Measurements from ENCODE around the gene ZMYND11. TPM values are rescaled to one million over a fixed set of nuclear protein-coding genes. Genes with fewer than 3 reads are reported as not detected.

Gene ZMYND11
- polyA plus RNA-seq, 1 donor (not counting 4 experiments of a cell fraction or from before 2014, with no cell fraction given) = 36.1 TPM

- Histone ChIP-seq H3K36me3 (ENCODE audit: control insufficient read depth in 2 of 2, extremely low read depth in 1 of 2, insufficient read depth in 2 of 2, low read length in 2 of 2) (peaks cover 0 to 2% of the 10 kb centered on the region in 2 experiments), H3K9me1 (ENCODE audit: control insufficient read depth, extremely low read depth, insufficient read depth, low read length) (no peaks in the 10 kb centered on the region), H2AFZ (ENCODE audit: control insufficient read depth, low read length) (no peak overlapping the region), H4K20me1 (ENCODE audit: control insufficient read depth, extremely low read depth, insufficient read depth, low read length) (no peaks in the 10 kb centered on the region), H3K4me2 (ENCODE audit: control insufficient read depth, extremely low read depth, insufficient read depth, low read depth, low read length) (no peak overlapping the region), H3K9me3 (ENCODE audit: control insufficient read depth, low read depth, low read length) (no peaks in the 10 kb centered on the region), H3K79me2 (ENCODE audit: control insufficient read depth, insufficient read depth, low read length) (peaks cover 2% of the 10 kb centered on the region), H3K4me3 (ENCODE audit: control insufficient read depth in 2 of 3, extremely low read depth in 1 of 3, insufficient read depth in 2 of 3, low read depth in 1 of 3, low read length in 3 of 3) (no peak overlapping the region), H3K27ac (ENCODE audit: control insufficient read depth, insufficient read depth, low read length) (no peak overlapping the region), H3K9ac (ENCODE audit: control insufficient read depth, extremely low read depth, insufficient read depth, low read length) (no peak overlapping the region), H3K4me1 (ENCODE audit: control insufficient read depth, extremely low read depth, insufficient read depth, low read length) (no peaks in the 10 kb centered on the region), H3K27me3 (ENCODE audit: control insufficient read depth, extremely low read depth, insufficient read depth, low read length) (no peaks in the 10 kb centered on the region)
- dilution Hi-C loops (cut with MboI; ENCODE audit: extremely low pct_ligation_motif_present, low sequenced_read_pairs) = no loop called here
- TF ChIP-seq EZH2 (IDR thresholded peaks at IDR 0.05; ENCODE audit: low read length) (no peak), CTCF (optimal IDR thresholded peaks at IDR 0.05 in 1 of 3, IDR thresholded peaks at IDR 0.05 in 1 of 3, conservative IDR thresholded peaks at IDR 0.05 in 1 of 3; ENCODE audit: extremely low read depth in 1 of 3, insufficient read depth in 2 of 3, low read length in 3 of 3) (no peak)
- FAIRE-seq = no peak
- DNase-seq (ENCODE audit: low read depth, low spot score) = no peak
These were observed 66.1 kb downstream of the ZMYND11 start for GRCh38 chr10:201328-201771.

- no peaks in the 10 kb centered on the region for H3K4me1 ChIP-seq (ENCODE audit: control insufficient read depth, extremely low read depth, insufficient read depth, low read length)
- H3K4me3 ChIP-seq (ENCODE audit: control insufficient read depth in 2 of 3, extremely low read depth in 1 of 3, insufficient read depth in 2 of 3, low read depth in 1 of 3, low read length in 3 of 3) = no peak overlapping the region
- no peaks in the 10 kb centered on the region for H3K36me3 ChIP-seq (ENCODE audit: control insufficient read depth in 2 of 2, extremely low read depth in 1 of 2, insufficient read depth in 2 of 2, low read length in 2 of 2)
- no peaks in the 10 kb centered on the region for H3K27me3 ChIP-seq (ENCODE audit: control insufficient read depth, extremely low read depth, insufficient read depth, low read length)
- no peak overlapping the region for H3K4me2 ChIP-seq (ENCODE audit: control insufficient read depth, extremely low read depth, insufficient read depth, low read depth, low read length)
- dilution Hi-C loops (cut with MboI; ENCODE audit: extremely low pct_ligation_motif_present, low sequenced_read_pairs) = no loop called here
- H2AFZ ChIP-seq (ENCODE audit: control insufficient read depth, low read length) = no peak overlapping the region
- peaks cover 2% of the 10 kb centered on the region for H3K79me2 ChIP-seq (ENCODE audit: control insufficient read depth, insufficient read depth, low read length)
- H3K27ac ChIP-seq (ENCODE audit: control insufficient read depth, insufficient read depth, low read length) = no peak overlapping the region
- FAIRE-seq (no peak), DNase-seq (ENCODE audit: low read depth, low spot score) (no peak)
- no peak overlapping the region for H3K9ac ChIP-seq (ENCODE audit: control insufficient read depth, extremely low read depth, insufficient read depth, low read length)
- no peaks in the 10 kb centered on the region for H4K20me1 ChIP-seq (ENCODE audit: control insufficient read depth, extremely low read depth, insufficient read depth, low read length)
- no peaks in the 10 kb centered on the region for H3K9me1 ChIP-seq (ENCODE audit: control insufficient read depth, extremely low read depth, insufficient read depth, low read length)
- TF ChIP-seq CTCF (optimal IDR thresholded peaks at IDR 0.05 in 1 of 3, IDR thresholded peaks at IDR 0.05 in 1 of 3, conservative IDR thresholded peaks at IDR 0.05 in 1 of 3; ENCODE audit: extremely low read depth in 1 of 3, insufficient read depth in 2 of 3, low read length in 3 of 3) (no peak), EZH2 (IDR thresholded peaks at IDR 0.05; ENCODE audit: low read length) (no peak)
- H3K9me3 ChIP-seq (ENCODE audit: control insufficient read depth, low read depth, low read length) = no peaks in the 10 kb centered on the region
These were observed 73.4 kb downstream of the ZMYND11 start for GRCh38 chr10:208616-209015.

Data from keratinocyte (primary cell).